Measurements from ENCODE around the gene TBC1D7.

TBC1D7 gene

DNA sequence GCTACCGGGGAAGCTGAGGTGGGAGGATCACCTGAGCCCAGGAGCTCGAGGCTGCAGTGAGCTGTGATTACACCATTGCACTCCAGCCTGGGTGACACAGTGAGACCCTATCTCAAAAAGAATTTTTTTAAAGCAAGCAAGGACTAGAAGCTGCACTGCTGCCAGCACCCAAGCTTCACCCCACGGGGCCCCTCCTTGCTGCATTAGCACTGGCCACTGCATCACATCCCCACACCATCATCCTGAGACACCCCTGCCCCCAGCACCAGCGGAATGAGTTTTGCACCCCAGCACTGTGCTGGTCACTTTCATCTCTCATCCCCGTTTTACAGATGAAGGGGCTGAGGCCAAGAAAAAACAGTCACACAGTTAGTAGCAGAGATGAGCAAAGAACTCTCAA is 30.9 kb downstream of the TBC1D7 start:
- in situ Hi-C loops (cut with MboI; ENCODE audit: low sequenced_read_pairs): no loop called here

DNA sequence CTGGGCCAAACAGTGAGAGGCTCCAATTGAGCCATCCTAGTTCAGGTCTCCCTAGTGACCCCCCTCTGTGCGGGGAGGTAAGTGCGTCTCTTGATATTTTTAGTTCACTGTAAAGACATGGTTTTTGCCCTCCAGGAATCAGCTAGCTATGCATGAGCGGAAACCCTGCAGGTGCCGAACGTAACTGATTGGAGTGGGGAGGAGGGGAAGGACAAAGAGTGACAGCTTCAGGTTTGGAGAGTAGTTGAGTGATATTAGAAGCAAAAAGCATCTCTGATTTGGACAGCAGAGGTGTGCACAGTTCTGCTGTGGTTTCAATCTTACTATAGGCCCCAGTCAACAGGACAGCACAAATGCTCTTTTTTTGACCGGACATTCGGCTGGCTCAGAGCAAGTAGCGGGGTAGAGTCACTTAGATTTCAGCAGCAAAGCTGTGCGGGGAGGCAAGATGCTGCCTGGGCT is 31.8 kb downstream of the TBC1D7 start:
- in situ Hi-C loops (cut with MboI; ENCODE audit: low sequenced_read_pairs): no loop called here

DNA sequence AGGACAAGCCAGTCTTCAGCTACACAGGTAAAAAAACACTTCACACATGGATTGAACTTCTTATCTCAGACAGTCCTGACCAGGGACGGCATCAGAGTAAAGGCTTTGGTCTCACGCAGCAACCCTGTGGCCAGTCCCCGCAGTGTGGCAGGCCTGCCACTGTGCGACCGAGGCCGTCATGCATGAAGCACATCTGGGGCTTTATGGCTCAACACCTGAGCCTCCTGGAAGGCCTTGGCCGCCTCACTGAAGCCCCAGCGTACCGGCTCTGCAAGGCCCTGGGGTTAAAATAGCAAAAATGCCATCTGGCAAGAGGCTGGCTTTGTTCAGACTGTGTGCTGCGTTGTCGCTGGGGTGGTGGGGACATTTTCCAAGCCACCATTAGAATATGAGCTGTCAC is 32.8 kb downstream of the TBC1D7 start:
- in situ Hi-C loops (cut with MboI; ENCODE audit: low sequenced_read_pairs): no loop called here

DNA sequence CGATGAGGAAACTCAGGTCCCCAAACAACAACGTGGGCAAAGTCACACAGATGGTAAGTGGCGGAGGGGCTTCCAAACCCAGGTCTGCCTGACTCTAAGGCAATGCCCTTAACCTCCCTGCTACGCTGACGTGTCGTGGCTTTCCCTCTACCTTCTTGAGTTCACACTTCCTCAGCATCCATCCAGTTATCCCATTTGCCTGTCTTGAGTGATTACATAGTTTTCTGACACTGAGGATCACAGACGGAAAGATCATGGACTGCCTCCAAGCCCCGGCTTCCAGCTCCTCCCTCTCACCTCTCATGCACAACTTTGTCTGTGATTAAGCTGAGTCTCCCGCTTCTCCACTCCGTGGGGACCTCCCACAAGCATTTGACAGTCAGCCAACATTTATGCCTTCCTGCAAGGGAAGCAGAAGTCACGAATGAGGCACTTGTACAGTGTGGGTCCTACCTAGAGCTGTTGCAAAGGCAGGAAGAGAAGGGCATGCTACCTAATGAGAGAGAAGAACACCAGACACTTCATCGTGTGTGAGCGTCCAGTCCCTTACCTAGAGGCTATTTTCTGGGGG is 33.8 kb downstream of the TBC1D7 start:
- in situ Hi-C loops (cut with MboI; ENCODE audit: low sequenced_read_pairs): no loop called here

DNA sequence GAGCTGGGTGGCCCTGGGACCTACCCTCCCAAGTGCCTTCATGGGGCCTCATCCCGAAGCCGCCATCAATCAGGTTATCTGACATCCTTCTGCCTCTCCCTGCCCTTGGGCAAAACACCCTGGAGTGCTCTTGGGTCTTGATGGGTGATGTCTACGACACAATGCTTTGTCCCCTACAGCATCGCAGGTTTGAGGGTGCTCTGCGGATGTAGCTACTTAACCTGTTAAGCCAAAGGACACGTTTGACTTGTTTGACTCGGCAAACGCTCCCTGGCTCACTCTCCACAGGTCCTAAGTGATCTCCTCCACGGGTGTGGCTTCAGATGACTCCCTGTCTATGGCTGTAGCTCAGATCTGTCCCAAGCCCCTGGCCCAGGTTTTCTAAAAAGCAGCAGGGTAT is 35.6 kb downstream of the TBC1D7 start:
- in situ Hi-C loops (cut with MboI; ENCODE audit: low sequenced_read_pairs): no loop called here

DNA sequence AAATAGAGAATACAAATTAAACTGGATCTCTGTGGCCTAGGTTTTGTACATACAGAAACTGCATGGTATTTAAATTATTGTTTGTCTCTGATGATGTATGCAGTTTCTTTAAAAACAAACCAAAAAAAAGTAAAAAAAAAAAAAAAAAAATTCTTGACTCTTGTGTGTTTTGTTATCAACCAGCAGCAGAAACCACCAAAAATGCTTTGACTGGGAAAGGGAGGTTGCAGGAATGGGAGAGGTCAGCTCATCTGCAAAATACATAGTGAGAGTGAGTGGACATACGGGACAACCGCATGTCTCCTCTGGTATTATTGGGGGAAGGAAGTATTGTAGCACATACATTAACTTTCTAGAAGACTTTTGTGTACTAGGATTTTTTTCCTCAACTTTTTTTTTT is 38.0 kb downstream of the TBC1D7 start:
- in situ Hi-C loops (cut with MboI; ENCODE audit: low sequenced_read_pairs): no loop called here

DNA sequence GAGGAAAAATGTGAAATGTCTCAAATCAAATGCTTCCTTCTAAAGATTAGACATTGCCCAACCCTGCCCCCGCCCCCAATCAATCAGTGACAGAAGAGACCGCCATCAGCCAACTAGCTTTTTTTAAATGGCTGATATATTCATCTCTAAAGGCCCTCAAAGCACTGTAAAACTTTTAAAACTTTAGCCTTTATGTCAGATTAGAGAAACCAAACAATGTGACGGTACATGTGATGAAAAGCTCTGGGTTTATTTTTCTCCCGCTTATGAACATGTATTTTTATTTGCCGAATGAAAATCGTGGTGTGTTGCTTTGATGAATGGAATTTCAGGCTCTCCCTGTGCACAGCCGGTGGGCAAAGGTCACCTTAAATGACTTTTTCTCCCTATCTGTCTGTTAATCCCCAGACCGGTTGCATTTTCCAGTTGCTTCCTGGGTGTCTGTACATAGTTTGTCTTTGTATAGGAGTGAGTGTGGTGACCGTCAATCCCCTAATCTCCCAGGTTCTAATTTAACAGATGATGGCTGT is 38.5 kb downstream of the TBC1D7 start:
- in situ Hi-C loops (cut with MboI; ENCODE audit: low sequenced_read_pairs): no loop called here

DNA sequence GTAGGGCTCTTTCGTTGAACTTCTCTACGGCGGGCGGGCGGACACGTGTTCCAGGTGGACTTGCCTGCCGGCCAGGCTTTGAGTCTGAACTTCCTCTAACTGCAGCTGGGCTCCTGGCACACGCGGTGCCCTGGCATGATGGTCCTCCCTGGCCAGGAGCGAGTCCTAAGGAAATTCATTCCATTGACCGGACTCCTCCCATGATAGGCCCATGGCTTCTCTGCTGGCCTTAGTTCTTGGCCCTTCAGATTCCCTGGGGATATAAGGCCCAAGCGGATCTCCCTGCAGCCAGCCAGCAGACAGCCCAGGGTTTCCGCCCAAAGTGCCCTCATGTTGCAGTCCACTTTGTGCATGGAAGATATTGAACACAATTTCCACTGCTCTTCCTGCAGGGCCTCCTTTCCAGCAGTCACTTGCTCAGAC is 39.4 kb downstream of the TBC1D7 start:
- in situ Hi-C loops (cut with MboI; ENCODE audit: low sequenced_read_pairs): no loop called here

DNA sequence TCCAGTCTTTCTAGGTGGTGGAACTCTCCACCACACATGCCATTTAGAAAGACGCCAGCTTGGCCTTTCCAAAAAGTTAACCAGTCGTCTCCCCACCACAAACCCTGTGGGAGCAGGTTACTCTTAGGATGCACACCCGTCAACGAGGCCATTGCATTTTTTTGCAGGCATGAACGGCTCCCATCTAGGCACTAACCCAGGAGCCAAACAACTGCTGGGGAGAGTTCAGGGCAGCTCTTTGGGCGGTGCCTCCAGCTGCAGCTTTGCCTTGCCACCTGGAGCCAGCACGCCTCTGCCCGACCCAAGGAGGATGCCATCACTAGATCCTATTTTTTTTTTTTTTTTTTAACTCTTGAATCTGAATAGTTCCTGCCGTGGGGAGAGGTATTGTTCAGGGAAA is 39.9 kb downstream of the TBC1D7 start:
- in situ Hi-C loops (cut with MboI; ENCODE audit: low sequenced_read_pairs): no loop called here

DNA sequence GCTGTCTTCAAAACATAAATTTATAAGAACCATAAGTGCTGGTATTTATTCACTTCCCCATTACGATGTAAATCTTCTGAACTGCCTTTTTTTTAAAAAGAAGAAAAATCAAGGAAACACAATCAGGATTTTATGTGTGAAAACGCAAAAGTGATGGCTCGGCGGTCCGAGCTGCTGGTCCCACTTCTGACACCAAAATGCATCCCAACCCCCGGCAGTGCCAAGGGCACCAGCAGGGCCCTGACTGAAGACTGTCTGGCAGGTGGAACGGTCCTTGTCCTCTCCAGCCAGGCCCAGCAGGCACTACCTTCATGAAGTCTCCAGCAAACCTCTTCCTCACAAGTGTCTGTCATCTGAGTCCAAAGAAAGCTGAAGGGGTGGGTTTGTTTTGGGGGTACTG is 41.2 kb downstream of the TBC1D7 start:
- in situ Hi-C loops (cut with MboI; ENCODE audit: low sequenced_read_pairs): no loop called here

DNA sequence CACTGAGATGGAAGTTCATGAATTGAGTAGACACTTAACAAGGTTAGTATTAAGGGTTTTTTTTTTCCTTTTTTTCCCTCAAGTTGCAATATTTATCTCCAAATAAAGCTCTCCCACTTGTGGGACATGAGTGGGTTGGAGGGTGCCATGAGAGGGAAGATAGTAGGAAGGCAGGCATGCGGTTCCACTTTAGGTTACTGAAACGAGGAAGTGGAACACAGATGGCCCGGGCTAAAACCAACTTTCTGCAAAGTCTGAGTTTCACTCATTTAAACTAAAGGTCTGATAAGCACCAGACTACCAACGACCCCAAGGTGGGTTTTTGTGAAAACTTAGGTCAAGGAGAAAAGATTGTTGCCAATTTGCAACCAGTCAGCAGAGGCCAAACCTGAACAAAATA is 42.2 kb downstream of the TBC1D7 start:
- in situ Hi-C loops (cut with MboI; ENCODE audit: low sequenced_read_pairs): no loop called here

DNA sequence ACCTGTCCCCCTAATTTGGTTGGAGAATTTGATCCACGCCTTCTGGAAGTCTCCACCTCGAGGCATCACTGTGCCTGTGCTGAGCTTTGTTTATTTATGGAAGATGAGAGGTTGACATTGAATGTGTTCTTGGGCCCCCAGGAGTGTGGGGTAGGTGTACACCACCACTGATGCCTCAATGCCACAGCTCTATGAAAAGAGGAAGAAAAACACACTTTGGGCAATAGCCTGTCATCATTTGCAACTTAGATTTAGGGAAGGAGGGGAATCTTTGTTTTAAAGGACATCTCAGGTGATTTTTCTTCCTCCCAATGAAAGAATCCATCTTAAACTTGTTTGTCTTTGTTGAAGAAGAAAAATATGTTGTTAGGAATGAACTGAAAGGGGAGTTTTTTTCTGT is 42.6 kb downstream of the TBC1D7 start:
- in situ Hi-C loops (cut with MboI; ENCODE audit: low sequenced_read_pairs): no loop called here

DNA sequence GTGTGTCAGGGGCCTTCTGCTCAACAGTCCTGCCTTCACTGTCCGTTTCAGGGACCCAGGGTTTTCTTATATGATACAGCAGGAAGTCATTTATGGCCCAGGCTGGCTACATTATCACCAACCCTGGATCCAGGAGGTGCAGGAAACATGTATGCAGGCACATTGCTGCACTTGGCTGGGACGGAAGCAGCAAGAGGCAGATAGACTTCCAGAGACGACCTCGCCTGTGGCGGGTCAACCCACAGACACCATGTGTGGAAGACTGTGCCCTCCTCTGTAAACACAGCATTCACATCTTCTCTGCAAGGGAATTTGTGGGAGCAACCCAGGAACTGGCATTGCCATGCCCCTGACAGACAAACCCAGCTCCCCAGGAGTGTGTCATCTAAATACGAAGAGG is 43.7 kb downstream of the TBC1D7 start:
- in situ Hi-C loops (cut with MboI; ENCODE audit: low sequenced_read_pairs): no loop called here

DNA sequence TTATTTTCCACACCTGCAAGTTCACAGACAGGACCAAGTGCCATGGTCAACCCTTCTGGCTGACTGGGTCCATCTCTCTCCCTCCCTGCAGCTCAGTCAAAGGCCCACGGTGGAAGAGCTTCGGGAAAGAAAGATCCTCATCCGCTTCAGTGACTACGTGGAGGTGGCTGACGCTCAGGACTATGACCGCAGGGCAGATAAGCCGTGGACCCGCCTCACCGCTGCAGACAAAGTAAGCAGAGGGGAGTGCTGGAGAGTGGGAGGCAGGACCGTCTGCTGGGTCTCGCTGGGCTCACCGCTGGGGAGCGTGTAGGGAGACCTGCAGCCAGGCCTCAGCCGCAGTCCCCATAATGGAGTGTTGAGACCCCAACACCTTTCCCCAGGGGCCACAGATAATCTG is 45.0 kb downstream of the TBC1D7 start:
- in situ Hi-C loops (cut with MboI; ENCODE audit: low sequenced_read_pairs): no loop called here

DNA sequence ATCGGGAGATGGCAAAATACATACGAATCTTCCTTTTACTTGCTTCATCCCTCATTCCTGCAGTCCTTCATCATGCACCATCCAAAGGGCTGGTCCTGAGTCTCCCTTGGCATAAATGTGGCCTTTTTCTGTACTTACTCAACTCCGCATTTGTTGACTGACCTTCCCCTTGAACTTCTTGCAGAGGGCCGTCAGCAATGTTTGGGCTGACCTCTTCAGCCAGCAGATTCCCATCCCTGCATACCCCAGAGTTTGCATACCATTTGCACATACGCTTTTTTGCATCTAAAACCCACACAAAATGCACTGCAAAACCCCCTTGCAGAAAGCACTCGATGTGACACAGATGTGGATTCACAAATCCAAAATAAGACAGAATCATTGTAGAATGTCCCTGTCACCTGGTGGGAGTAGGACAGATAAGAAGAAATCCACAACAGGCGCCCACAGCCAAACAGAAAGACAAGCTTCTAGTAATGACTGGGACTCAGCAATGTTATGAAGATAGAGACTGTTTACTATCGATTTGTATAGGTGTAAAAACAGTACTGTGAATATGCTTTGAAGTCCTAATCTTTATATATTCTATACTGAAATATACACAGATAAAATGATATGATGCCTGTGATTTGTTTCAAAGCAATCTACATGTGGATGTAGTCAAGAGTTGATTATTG is 45.8 kb downstream of the TBC1D7 start:
- in situ Hi-C loops (cut with MboI; ENCODE audit: low sequenced_read_pairs): no loop called here

DNA sequence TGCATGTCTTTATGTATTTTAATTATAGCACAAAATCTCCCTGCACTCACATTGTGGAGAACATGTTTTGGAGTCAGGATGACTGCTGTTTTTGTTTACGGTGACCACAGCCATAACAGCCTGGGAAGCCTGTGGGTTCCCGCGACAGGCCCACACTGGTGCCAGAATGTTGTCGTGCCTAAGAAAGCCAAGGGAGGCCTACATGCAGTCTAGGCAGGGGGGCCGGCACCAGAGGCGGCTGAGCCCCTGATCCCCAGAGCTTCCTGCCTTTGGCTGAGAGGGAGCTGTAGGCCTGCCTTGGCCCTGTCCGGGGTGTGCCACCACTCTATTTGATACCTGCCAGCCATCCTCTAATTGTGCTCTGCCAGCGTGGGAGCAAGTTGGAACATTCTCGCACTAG is 46.7 kb downstream of the TBC1D7 start:
- in situ Hi-C loops (cut with MboI; ENCODE audit: low sequenced_read_pairs): no loop called here

DNA sequence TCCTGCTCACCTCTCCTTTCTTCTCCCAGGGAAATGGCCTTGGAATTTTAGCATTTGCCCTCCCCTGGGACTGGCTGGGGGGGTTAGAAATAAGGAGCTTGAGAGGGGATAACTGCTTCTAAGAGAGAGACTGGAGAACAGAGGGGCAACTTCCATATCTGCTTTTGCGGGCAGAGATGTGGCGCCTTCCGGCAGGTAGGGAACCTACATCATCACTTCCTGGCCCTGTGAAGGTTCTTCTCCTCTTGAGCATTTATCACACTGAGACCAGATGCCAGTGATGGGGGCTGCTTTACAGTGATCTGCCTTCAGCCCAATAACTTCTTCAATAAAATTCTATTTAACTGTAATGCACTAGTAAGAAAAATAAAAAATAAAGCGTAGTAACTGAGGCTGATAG is 48.1 kb downstream of the TBC1D7 start:
- in situ Hi-C loops (cut with MboI; ENCODE audit: low sequenced_read_pairs): no loop called here

DNA sequence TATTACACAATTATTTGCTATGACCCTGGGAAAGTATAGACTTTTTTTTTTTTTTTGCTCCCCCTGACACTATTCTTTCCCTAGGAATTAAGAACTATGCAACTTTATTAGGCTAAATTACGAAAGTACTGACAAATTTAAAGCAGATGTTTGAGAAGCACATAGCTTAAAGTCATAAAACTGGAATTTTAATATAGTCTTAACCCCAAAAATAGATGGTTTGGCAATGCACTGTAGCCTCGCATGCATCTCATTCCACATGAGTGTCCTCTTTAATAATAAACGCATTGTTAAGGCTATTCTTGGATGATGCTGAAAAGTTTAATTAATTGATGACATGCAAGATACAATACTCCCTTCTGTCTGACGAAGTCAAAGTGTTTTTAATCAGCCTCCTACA is 49.3 kb downstream of the TBC1D7 start:
- in situ Hi-C loops (cut with MboI; ENCODE audit: low sequenced_read_pairs): no loop called here

DNA sequence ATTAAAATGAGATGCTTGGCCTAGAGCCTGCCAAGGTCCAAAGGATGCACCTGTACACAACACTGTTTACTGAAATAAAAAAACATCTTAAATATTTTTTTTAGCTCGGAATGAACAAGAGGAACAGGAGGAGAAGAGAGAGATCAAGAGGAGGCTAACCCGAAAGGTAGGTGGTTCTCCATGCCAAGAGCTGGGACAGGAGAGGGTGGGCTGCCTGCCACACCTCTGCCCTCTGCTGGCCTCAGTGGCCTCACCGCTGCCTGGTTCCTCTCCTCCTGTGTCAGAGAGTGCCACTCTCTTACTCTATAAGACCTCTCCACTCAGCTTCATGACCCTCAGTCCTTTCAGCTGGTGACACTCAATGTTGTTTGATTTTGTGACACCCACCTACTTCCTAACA is 50.2 kb downstream of the TBC1D7 start:
- in situ Hi-C loops (cut with MboI; ENCODE audit: low sequenced_read_pairs): no loop called here

DNA sequence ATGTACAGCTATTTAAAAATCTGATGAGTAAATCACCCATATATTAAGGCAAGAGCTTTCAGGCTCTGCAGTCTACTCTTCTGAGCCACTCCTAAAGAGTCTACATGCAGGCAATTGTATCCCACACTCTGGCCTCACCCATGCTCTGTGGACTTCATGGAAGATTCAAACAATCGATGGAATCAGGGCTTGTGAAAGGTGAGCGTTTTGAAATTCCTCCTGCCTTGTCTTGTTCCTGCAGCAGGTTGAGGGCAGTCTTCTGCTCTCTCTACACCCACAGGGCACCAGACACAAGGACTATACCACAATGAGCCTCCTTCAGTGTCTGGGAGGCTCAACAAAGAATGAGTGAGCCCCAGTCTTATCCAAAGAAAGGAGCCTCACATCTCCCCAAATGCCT is 51.1 kb downstream of the TBC1D7 start:
- in situ Hi-C loops (cut with MboI; ENCODE audit: low sequenced_read_pairs): no loop called here

DNA sequence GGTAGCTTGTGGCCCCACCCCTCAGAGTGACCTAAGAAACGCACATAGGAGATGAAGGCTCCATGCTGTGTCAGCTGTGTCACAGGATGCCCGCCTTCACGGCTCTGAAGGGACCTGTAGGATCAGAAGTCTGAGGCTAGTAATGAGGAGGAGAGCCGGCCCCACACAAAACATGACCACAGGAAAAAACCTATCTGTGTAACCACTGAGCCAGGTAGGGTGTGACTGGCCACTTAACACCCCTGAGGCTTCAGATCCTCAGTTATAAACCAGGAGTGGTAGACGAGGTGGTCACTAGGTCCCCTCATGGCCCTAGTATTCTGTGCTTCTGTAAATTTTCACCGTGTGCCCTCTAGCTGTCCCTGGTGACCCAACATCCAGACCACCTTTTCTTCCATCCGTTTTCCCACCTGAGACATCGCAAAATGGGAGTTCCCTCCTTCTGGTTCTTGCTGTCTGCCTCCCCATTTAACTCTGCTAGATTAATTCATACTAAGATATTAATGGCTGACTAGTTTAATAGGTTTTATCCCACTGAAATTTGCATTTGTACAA is 52.8 kb downstream of the TBC1D7 start:
- in situ Hi-C loops (cut with MboI; ENCODE audit: low sequenced_read_pairs): no loop called here

DNA sequence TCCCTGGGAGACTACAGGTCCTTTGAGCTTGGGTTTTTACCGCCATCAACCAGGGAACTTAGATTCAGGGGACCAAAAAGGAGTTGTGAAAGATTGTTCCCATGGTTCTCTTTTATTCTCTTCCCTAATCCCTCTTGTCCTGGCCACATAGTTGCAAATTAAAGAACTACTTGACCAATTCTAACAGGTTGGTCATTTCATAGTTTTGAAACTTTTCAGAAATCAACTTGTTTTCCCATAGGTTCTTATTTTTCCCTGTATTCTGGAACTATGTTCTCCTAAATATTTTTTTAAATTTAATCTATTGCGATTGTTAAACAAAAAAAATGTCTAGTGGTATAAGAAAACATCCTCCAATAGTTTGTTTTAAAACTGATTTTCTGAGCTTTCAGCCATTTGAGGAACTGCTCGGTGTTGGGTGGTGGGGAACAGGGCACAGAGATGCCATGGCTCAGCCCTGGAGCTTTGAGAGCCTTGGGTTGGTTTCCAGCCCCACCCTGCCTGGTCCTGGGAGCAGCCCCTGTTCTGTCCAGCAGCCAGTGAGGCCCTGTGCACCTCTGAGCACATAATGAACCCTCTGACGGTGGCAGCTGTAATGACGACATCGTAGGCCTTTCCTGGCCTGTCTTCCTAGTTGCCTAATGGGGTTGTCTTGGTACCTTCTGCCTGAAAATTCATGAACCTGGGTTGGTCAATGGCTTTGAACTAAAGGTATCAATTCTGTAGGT is 53.5 kb downstream of the TBC1D7 start:
- in situ Hi-C loops (cut with MboI; ENCODE audit: low sequenced_read_pairs): no loop called here

Data from HL-60/S4 (cell line).